NCI-H446 treated with DMSO at 0.1 percent for 48 hours (cell line): ENCODE results near the gene PNMT.

Experiments
- DNase-seq: peaks from one replicate; lab custom pipeline; 2025; lab: John Stamatoyannopoulos, UW

PNMT gene

GRCh38 chr17:39633570-39634183 is 34.6 kb upstream of the PNMT start:
- DNase-seq = no peak

- DNase-seq = no peak
Measured at GRCh38 chr17:39634384-39634871, 33.8 kb upstream of the PNMT start.

- DNase-seq = no peak
Measured at GRCh38 chr17:39635614-39636176, 32.6 kb upstream of the PNMT start.

- no peak for DNase-seq
Measured at GRCh38 chr17:39636587-39636926, 31.7 kb upstream of the PNMT start.

- DNase-seq = peak; percentile 32
Measured at GRCh38 chr17:39636927-39637736, 31.1 kb upstream of the PNMT start, which contains the start of gene STARD3. TSS of gene STARD3 (plus strand) at chr17:39637144. CDS start at chr17:39653532, 16,388 bp downstream.

GRCh38 chr17:39638317-39638716 is 29.9 kb upstream of the PNMT start:
- no peak for DNase-seq

GRCh38 chr17:39639043-39639442 is 29.2 kb upstream of the PNMT start:
- DNase-seq = no peak

- no peak for DNase-seq
Measured at GRCh38 chr17:39639566-39640458, 28.4 kb upstream of the PNMT start.

- DNase-seq = no peak
Measured at GRCh38 chr17:39640591-39641031, 27.6 kb upstream of the PNMT start.

- no peak for DNase-seq
Measured at GRCh38 chr17:39641097-39641496, 27.2 kb upstream of the PNMT start.

- no peak for DNase-seq
Measured at GRCh38 chr17:39641883-39642282, 26.4 kb upstream of the PNMT start.

- no peak for DNase-seq
Measured at GRCh38 chr17:39642291-39643074, 25.8 kb upstream of the PNMT start.

- DNase-seq = no peak
Measured at GRCh38 chr17:39643271-39643670, 25.0 kb upstream of the PNMT start.

GRCh38 chr17:39647256-39647655 is 21.0 kb upstream of the PNMT start:
- no peak for DNase-seq

- DNase-seq = no peak
Measured at GRCh38 chr17:39648616-39649366, 19.5 kb upstream of the PNMT start.

- no peak for DNase-seq
Measured at GRCh38 chr17:39650121-39650579, 18.1 kb upstream of the PNMT start.

- no peak for DNase-seq
Measured at GRCh38 chr17:39651923-39652586, 16.2 kb upstream of the PNMT start.

- DNase-seq = no peak
Measured at GRCh38 chr17:39652587-39653315, 15.5 kb upstream of the PNMT start.

GRCh38 chr17:39653316-39653661 is 15.0 kb upstream of the PNMT start:
- no peak for DNase-seq
